CD14-positive monocyte (primary cell): Measurements from ENCODE around the gene TICAM2. TPM values are rescaled to one million over a fixed set of nuclear protein-coding genes. Genes with fewer than 3 reads are reported as not detected.

Experiments used
- DNase-seq, 3 donors: peaks; one replicate each; pipeline ENCODE4 v3.0.0-alpha.2; 2011 to 2022
- H2AFZ ChIP-seq: 2 replicates; pipeline ENCODE4 v1.6.0; 2012; ENCODE audit warnings: mild to moderate bottlenecking, low read depth, low read length, inconsistent platforms; ENCODE audit not compliant: insufficient read depth, poor library complexity, severe bottlenecking
- H3K27ac ChIP-seq, 2 donors: 1 replicate in 1 of 2; 2 replicates in 1 of 2; pipeline ENCODE4 v1.5.1; 2012 to 2013; ENCODE audit warnings: low read length in 2 of 2, control low read depth in 1 of 2, inconsistent platforms in 1 of 2, low read depth in 1 of 2, mild to moderate bottlenecking in 1 of 2
- H3K27me3 ChIP-seq, 2 donors: one replicate each; pipeline versions ENCODE4 v1.6.0 to v1.6.1; 2011 to 2013; ENCODE audit warnings: low read length in 2 of 2; ENCODE audit not compliant: control insufficient read depth in 2 of 2, insufficient read depth in 2 of 2
- H3K36me3 ChIP-seq, 2 donors: replicated peaks in 1 of 2; 1 replicate in 1 of 2; 2 replicates in 1 of 2; pipeline versions ENCODE4 v1.5.1 to v1.6.1; 2012 to 2013; ENCODE audit warnings: low read length in 2 of 2, control low read depth in 1 of 2, inconsistent platforms in 1 of 2, mild to moderate bottlenecking in 1 of 2; ENCODE audit not compliant: insufficient read depth in 2 of 2, control insufficient read depth in 1 of 2
- H3K4me1 ChIP-seq, 2 donors: 1 replicate in 1 of 2; 2 replicates in 1 of 2; pipeline versions ENCODE4 v1.5.1 to v1.6.1; 2012 to 2013; ENCODE audit warnings: low read length in 2 of 2, control low read depth in 1 of 2, inconsistent platforms in 1 of 2, mild to moderate bottlenecking in 1 of 2, moderate library complexity in 1 of 2; ENCODE audit not compliant: insufficient read depth in 2 of 2, control insufficient read depth in 1 of 2
- H3K4me2 ChIP-seq: replicated peaks from 2 replicates; pipeline ENCODE3; 2012; ENCODE audit warnings: low read length, moderate library complexity, mild to moderate bottlenecking; ENCODE audit not compliant: poor library complexity, severe bottlenecking; ENCODE audit errors: extremely low read depth
- H3K4me3 ChIP-seq, 3 experiments: fragments of 200-600 bp in 1 of 3; sonication (generic) in 1 of 3; replicated peaks in 1 of 3; 1 replicate in 2 of 3; 2 replicates in 1 of 3; pipeline ENCODE4 v1.5.1; 2011 to 2013; ENCODE audit warnings: low read length in 3 of 3, mild to moderate bottlenecking in 3 of 3, control low read depth in 2 of 3, low read depth in 2 of 3, inconsistent platforms in 1 of 3, moderate library complexity in 1 of 3
- H3K79me2 ChIP-seq: 2 replicates; pipeline ENCODE4 v1.6.0; 2012; ENCODE audit warnings: mild to moderate bottlenecking, control low read depth, inconsistent platforms, low read length, moderate library complexity; ENCODE audit not compliant: insufficient read depth
- H3K9ac ChIP-seq: 2 replicates; pipeline ENCODE4 v1.6.0; 2017; ENCODE audit warnings: low read length, mild to moderate bottlenecking; ENCODE audit not compliant: insufficient read depth, poor library complexity, severe bottlenecking
- H3K9me3 ChIP-seq, 2 donors: replicated peaks in 1 of 2; 1 replicate in 1 of 2; 2 replicates in 1 of 2; pipeline versions ENCODE4 v1.5.1 to v1.6.1; 2012 to 2013; ENCODE audit warnings: low read length in 2 of 2, control low read depth in 1 of 2; ENCODE audit not compliant: control insufficient read depth in 1 of 2, insufficient read depth in 1 of 2
- H4K20me1 ChIP-seq: 2 replicates; pipeline ENCODE4 v1.6.0; 2012; ENCODE audit warnings: mild to moderate bottlenecking, low read length, control low read depth, moderate library complexity; ENCODE audit not compliant: insufficient read depth
- H3K27ac Mint-ChIP-seq, 7 donors: one replicate each; pipeline ENCODE4 v1.8.0; 2020; ENCODE audit warnings: mild to moderate bottlenecking in 7 of 7, mixed read lengths in 7 of 7, moderate library complexity in 6 of 7, inconsistent platforms in 2 of 7
- H3K27me3 Mint-ChIP-seq, 3 donors: one replicate each; pipeline ENCODE4 v1.8.0; 2021 to 2022; ENCODE audit warnings: low read depth in 3 of 3, mild to moderate bottlenecking in 3 of 3, mixed read lengths in 3 of 3, moderate library complexity in 3 of 3, inconsistent platforms in 1 of 3
- H3K36me3 Mint-ChIP-seq, 2 donors: one replicate each; pipeline ENCODE4 v1.8.0; 2020; ENCODE audit warnings: mixed read lengths in 2 of 2, inconsistent platforms in 1 of 2, mild to moderate bottlenecking in 1 of 2
- H3K4me1 Mint-ChIP-seq: one replicate; pipeline ENCODE4 v1.8.0; 2020; ENCODE audit warnings: mild to moderate bottlenecking, mixed read lengths
- H3K4me3 Mint-ChIP-seq, 2 donors: one replicate each; pipeline ENCODE4 v1.8.0; 2020; ENCODE audit warnings: mild to moderate bottlenecking in 2 of 2, mixed read lengths in 2 of 2, moderate library complexity in 1 of 2
- H3K9me3 Mint-ChIP-seq, 7 donors: one replicate each; pipeline ENCODE4 v1.8.0; 2020 to 2022; ENCODE audit warnings: mixed read lengths in 7 of 7, mild to moderate bottlenecking in 6 of 7, moderate library complexity in 6 of 7, inconsistent platforms in 2 of 7
- WGBS: methylation state at CpG from one replicate; pipeline ENCODE4 v1.1.5; 2013; ENCODE audit warnings: missing lambda C conversion rate; ENCODE audit not compliant: insufficient coverage; 5-methylcytosine and 5-hydroxymethylcytosine counted together
- intact Hi-C, 2 donors: fragments of 100-400 bp; cut with micrococcal nuclease; formaldehyde crosslinking; loops; one replicate each; pipeline versions ENCODE4 v1.15.0 to v1.15.1; 2023
- polyA plus RNA-seq, 3 donors: library from polyadenylated mRNA; depleted of rRNA in 1 of 3; unstranded in 2 of 3; stranded (reverse) in 1 of 3; fragments of 300-500 nt in 2 of 3; fragments of >200 nt in 1 of 3; fragmentation: Illumina TruSeq in 2 of 3; gene quantifications; 1 replicate in 2 of 3; 2 replicates in 1 of 3; pipeline ENCODE4 v1.2.3, GENCODE V29; 2012 to 2021
- TF ChIP-seq, protein P1 (sequence below): fragments of 200-600 bp; IDR thresholded peaks from one replicate; pipeline ENCODE4 v1.8.0; 2022; ENCODE audit warnings: antibody characterized with exemption, mild to moderate bottlenecking

TICAM2 gene
- polyA plus RNA-seq, 3 donors: 3.5 to 25.1 (median 14.6) TPM

DNA sequence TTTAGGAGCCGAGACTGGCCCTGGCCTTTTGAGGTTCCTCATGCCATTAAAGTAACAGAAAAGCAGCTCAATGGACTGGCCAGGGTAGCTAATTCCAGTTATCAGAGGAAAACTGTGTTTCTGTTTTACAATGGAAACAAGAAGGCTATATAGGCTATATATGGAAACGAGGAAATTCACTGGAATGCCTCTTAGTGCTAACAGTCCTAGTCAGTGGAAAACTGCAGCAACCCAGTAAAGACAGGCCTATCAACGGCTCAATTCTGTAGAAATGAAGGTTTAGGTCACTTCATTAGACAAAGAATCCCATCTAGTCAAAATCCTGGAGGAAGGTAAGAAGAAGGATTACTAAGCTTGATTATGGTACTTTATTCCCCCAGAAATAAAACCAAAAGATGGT, 3.2 kb upstream of the TICAM2 start:
- no peak overlapping the region for H3K4me2 ChIP-seq
- DNase-seq: no peak
- H2AFZ ChIP-seq: no peak overlapping the region
- H3K27ac ChIP-seq: no peak overlapping the region
- H3K27me3 Mint-ChIP-seq: peaks cover 0 to 3% (median 0%) of the 10 kb centered on the region in 3 donors
- peaks cover 7% of the 10 kb centered on the region for H4K20me1 ChIP-seq
- no peaks in the 10 kb centered on the region for H3K27me3 ChIP-seq
- H3K4me1 Mint-ChIP-seq: peaks cover 28% of the 10 kb centered on the region
- H3K4me1 ChIP-seq: peaks cover 31 to 34% of the 10 kb centered on the region in 2 donors
- H3K36me3 ChIP-seq: peaks cover 3% of the 10 kb centered on the region in 2 donors
- H3K27ac Mint-ChIP-seq: no peak overlapping the region
- intact Hi-C loops: loop anchor here (10.0 kb wide), 2 partner anchors 61 to 431 kb away; partner anchors contain the start of gene FEM1C (in 1 of the 2)
- H3K9me3 Mint-ChIP-seq: no peaks in the 10 kb centered on the region
- H3K4me3 ChIP-seq: no peak overlapping the region
- TF ChIP-seq, protein P1, sequence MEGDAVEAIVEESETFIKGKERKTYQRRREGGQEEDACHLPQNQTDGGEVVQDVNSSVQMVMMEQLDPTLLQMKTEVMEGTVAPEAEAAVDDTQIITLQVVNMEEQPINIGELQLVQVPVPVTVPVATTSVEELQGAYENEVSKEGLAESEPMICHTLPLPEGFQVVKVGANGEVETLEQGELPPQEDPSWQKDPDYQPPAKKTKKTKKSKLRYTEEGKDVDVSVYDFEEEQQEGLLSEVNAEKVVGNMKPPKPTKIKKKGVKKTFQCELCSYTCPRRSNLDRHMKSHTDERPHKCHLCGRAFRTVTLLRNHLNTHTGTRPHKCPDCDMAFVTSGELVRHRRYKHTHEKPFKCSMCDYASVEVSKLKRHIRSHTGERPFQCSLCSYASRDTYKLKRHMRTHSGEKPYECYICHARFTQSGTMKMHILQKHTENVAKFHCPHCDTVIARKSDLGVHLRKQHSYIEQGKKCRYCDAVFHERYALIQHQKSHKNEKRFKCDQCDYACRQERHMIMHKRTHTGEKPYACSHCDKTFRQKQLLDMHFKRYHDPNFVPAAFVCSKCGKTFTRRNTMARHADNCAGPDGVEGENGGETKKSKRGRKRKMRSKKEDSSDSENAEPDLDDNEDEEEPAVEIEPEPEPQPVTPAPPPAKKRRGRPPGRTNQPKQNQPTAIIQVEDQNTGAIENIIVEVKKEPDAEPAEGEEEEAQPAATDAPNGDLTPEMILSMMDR: no peak
- no peak overlapping the region for H3K9ac ChIP-seq
- 100% methylated on average over 2 of the region's 3 CpGs for WGBS
- peaks cover 21 to 22% of the 10 kb centered on the region in 2 donors for H3K36me3 Mint-ChIP-seq
- no peak overlapping the region for H3K4me3 Mint-ChIP-seq
- no peaks in the 10 kb centered on the region for H3K9me3 ChIP-seq
- peaks cover 25% of the 10 kb centered on the region for H3K79me2 ChIP-seq

DNA sequence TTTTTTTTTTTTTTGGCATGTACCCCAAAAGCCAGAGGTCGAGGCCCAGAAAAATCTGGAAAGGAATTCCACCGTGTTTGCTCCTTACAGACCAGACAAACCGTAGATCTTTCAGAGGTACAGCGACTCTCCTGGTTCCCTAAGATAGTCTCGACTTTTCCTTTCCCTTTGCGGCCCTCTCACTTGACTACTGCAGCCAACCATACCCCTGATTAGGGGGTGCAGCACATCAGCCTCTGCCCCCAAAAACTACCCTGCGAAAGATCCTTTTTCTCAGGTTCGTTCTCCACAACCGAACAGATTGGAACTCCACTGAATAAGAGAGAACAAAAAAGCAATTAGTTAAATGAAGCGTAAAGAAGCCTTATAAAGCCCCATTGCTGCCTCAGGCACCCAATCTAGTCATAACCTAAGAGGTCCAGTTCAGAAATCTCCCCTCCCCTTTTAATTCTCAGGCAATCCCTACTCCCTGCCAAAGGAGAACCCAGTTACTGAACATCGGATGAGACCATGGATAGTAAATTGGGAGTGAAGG, 379 bp upstream of the TICAM2 start:
- Histone ChIP-seq H3K27ac (peak overlapping the region; percentile 84 to 93), H3K4me2 (peak overlapping the region; percentile 84), H3K9ac (peak overlapping the region; percentile 94), H3K36me3 (no peaks in the 10 kb centered on the region), H3K4me3 (peak overlapping the region; percentile 84 to 95 (median 89)), H4K20me1 (peaks cover 31% of the 10 kb centered on the region), H3K9me3 (no peaks in the 10 kb centered on the region), H3K4me1 (peaks cover 48 to 52% of the 10 kb centered on the region in 2 donors), H2AFZ (peak overlapping the region; percentile 88), H3K79me2 (peaks cover 43% of the 10 kb centered on the region), H3K27me3 (no peaks in the 10 kb centered on the region)
- TF ChIP-seq, protein P1: no peak
- Mint-ChIP-seq H3K9me3 (no peaks in the 10 kb centered on the region), H3K4me1 (peaks cover 46% of the 10 kb centered on the region), H3K36me3 (peaks cover 17 to 19% of the 10 kb centered on the region in 2 donors), H3K27me3 (peaks cover 0 to 3% (median 3%) of the 10 kb centered on the region in 3 donors), H3K4me3 (peak overlapping the region; percentile 77 to 89), H3K27ac (peak overlapping the region; percentile 94 to 98 (median 96))
- intact Hi-C loops: loop anchor here (10.0 kb wide), 2 partner anchors 58 to 428 kb away; partner anchors contain the start of gene FEM1C (in 1 of the 2)
- DNase-seq: no peak
- WGBS: 41% methylated on average over 4 of the region's 11 CpGs
